HepG2 (cell line): Measurements from ENCODE around the gene GRAMD2A. TPM values are rescaled to one million over a fixed set of nuclear protein-coding genes. Genes with fewer than 3 reads are reported as not detected.

ENCODE experiments used
- BRD4 ChIP-seq: sonication (generic); formaldehyde crosslinking; IDR thresholded peaks from 2 replicates; pipeline ENCODE4 v1.4.0; 2020; ENCODE audit warnings: missing genetic modification reagents
- CC2D1A ChIP-seq: sonication (generic); formaldehyde crosslinking; IDR thresholded peaks from 2 replicates; pipeline ENCODE4 v1.8.1; 2023; ENCODE audit warnings: mild to moderate bottlenecking, missing genetic modification reagents
- CERS6 ChIP-seq: sonication (generic); formaldehyde crosslinking; IDR thresholded peaks from 2 replicates; pipeline ENCODE4 v1.5.0; 2020; ENCODE audit warnings: missing genetic modification reagents
- DR1 ChIP-seq: sonication (generic); formaldehyde crosslinking; IDR thresholded peaks from 2 replicates; pipeline ENCODE4 v1.8.0; 2021; ENCODE audit warnings: mild to moderate bottlenecking, missing genetic modification reagents, inconsistent platforms
- EEA1 ChIP-seq: sonication (generic); formaldehyde crosslinking; IDR thresholded peaks from 2 replicates; pipeline ENCODE4 v1.5.1; 2020; ENCODE audit warnings: mild to moderate bottlenecking, missing genetic modification reagents, borderline replicate concordance
- ERF ChIP-seq: IDR thresholded peaks from 2 replicates; pipeline ENCODE4 v1.6.1; 2018; ENCODE audit warnings: missing biosample characterization, missing genetic modification reagents
- HOXD1 ChIP-seq: sonication (generic); formaldehyde crosslinking; IDR thresholded peaks from 2 replicates; pipeline ENCODE4 v1.5.0; 2020; ENCODE audit warnings: missing genetic modification reagents
- JUN ChIP-seq: sonication (generic); formaldehyde crosslinking; IDR thresholded peaks from 2 replicates; pipeline ENCODE4 v1.4.0; 2020; ENCODE audit warnings: mild to moderate bottlenecking, missing genetic modification reagents
- MEIS1 ChIP-seq: sonication (generic); formaldehyde crosslinking; IDR thresholded peaks from 2 replicates; pipeline ENCODE4 v1.9.0; 2021; ENCODE audit warnings: mild to moderate bottlenecking, missing genetic modification reagents, moderate library complexity, borderline replicate concordance
- MTERF4 ChIP-seq: sonication (generic); formaldehyde crosslinking; IDR thresholded peaks from 2 replicates; pipeline ENCODE4 v1.8.0; 2023; ENCODE audit warnings: mild to moderate bottlenecking, missing genetic modification reagents
- NBN ChIP-seq: fragments of 450-650 bp; conservative IDR thresholded peaks from 2 replicates; pipeline ENCODE4 v1.6.1; 2017
- NR1H2 ChIP-seq: sonication (generic); formaldehyde crosslinking; IDR thresholded peaks from 2 replicates; pipeline ENCODE4 v1.8.1; 2022; ENCODE audit warnings: low read depth, missing genetic modification reagents, borderline replicate concordance
- POLR2AphosphoS2 ChIP-seq: IDR thresholded peaks from 2 replicates; pipeline ENCODE4 v1.6.1; 2011; ENCODE audit warnings: low read depth, low read length, improper control_type of control experiment
- SIN3B ChIP-seq: fragments of 150-350 bp; IDR thresholded peaks from 2 replicates; pipeline ENCODE4 v1.6.1; 2014; ENCODE audit warnings: low read length
- ZBTB3 ChIP-seq: sonication (generic); formaldehyde crosslinking; IDR thresholded peaks from 2 replicates; pipeline ENCODE4 v1.4.0; 2020; ENCODE audit warnings: low read depth, mild to moderate bottlenecking, moderate library complexity, missing genetic modification reagents, borderline replicate concordance
- ZMYM2 ChIP-seq: sonication (generic); formaldehyde crosslinking; IDR thresholded peaks from 2 replicates; pipeline ENCODE4 v1.8.0; 2022; ENCODE audit warnings: mild to moderate bottlenecking, missing genetic modification reagents
- ZNF101 ChIP-seq: sonication (generic); formaldehyde crosslinking; IDR thresholded peaks from 2 replicates; pipeline ENCODE4 v1.4.0; 2020; ENCODE audit warnings: mild to moderate bottlenecking, low read depth, missing genetic modification reagents, borderline replicate concordance
- ZNF292 ChIP-seq: sonication (generic); formaldehyde crosslinking; IDR thresholded peaks from 2 replicates; pipeline ENCODE4 v1.8.1; 2022; ENCODE audit warnings: mild to moderate bottlenecking, low read depth, missing genetic modification reagents, borderline replicate concordance
- ZNF343 ChIP-seq: sonication (generic); formaldehyde crosslinking; IDR thresholded peaks from 2 replicates; pipeline ENCODE4 v1.4.0; 2020; ENCODE audit warnings: mild to moderate bottlenecking, missing genetic modification reagents
- ZNF558 ChIP-seq: sonication (generic); formaldehyde crosslinking; IDR thresholded peaks from 2 replicates; pipeline ENCODE4 v1.9.0; 2022; ENCODE audit warnings: mild to moderate bottlenecking, missing genetic modification reagents, borderline replicate concordance
- ZNF567 ChIP-seq: sonication (generic); formaldehyde crosslinking; IDR thresholded peaks from 2 replicates; pipeline ENCODE4 v1.8.1; 2023; ENCODE audit warnings: mild to moderate bottlenecking, missing genetic modification reagents, borderline replicate concordance
- ZNF768 ChIP-seq: sonication (generic); formaldehyde crosslinking; IDR thresholded peaks from 2 replicates; pipeline ENCODE4 v1.4.0; 2020; ENCODE audit warnings: missing genetic modification reagents
- ZNF772 ChIP-seq: sonication (generic); formaldehyde crosslinking; IDR thresholded peaks from 2 replicates; pipeline ENCODE4 v1.5.0; 2020; ENCODE audit warnings: mild to moderate bottlenecking, missing genetic modification reagents
- ZZZ3 ChIP-seq: sonication (generic); formaldehyde crosslinking; IDR thresholded peaks from 2 replicates; pipeline ENCODE4 v1.4.0; 2020; ENCODE audit warnings: missing genetic modification reagents, mild to moderate bottlenecking, borderline replicate concordance
- polyA plus RNA-seq, 8 experiments: library from polyadenylated mRNA; depleted of rRNA in 3 of 8; stranded (reverse) in 7 of 8; unstranded in 1 of 8; fragments of >200 nt; fragmentation: Illumina TruSeq in 4 of 8; extraction: Trizol in 4 of 8; gene quantifications; 2 replicates each; pipeline versions ENCODE4 v1.2.1 to v1.2.3, GENCODE V29; 2011 to 2016; ENCODE audit warnings: low read depth in 4 of 8, missing spikeins in 1 of 8, mixed read lengths in 1 of 8; ENCODE audit not compliant: insufficient read depth in 1 of 8
- total RNA-seq, 5 experiments: library from RNA; depleted of rRNA; stranded (reverse); fragments of >200 nt; fragmentation: Illumina TruSeq; extraction: Trizol; gene quantifications; 2 replicates each; pipeline ENCODE4 v1.2.3, GENCODE V29; 2016; ENCODE audit warnings: low read depth in 1 of 5
- TF ChIP-seq, protein P1 (sequence below): sonication (generic); formaldehyde crosslinking; IDR thresholded peaks from 2 replicates; pipeline ENCODE4 v1.8.1; 2022; ENCODE audit warnings: low read depth, mild to moderate bottlenecking, missing genetic modification reagents

Gene GRAMD2A
- total and polyA plus RNA-seq, 2 of the 13 experiments (the other 11 are each of a cell fraction or from before 2014, with no cell fraction given): 0.04 TPM; not detected in 1

DNA sequence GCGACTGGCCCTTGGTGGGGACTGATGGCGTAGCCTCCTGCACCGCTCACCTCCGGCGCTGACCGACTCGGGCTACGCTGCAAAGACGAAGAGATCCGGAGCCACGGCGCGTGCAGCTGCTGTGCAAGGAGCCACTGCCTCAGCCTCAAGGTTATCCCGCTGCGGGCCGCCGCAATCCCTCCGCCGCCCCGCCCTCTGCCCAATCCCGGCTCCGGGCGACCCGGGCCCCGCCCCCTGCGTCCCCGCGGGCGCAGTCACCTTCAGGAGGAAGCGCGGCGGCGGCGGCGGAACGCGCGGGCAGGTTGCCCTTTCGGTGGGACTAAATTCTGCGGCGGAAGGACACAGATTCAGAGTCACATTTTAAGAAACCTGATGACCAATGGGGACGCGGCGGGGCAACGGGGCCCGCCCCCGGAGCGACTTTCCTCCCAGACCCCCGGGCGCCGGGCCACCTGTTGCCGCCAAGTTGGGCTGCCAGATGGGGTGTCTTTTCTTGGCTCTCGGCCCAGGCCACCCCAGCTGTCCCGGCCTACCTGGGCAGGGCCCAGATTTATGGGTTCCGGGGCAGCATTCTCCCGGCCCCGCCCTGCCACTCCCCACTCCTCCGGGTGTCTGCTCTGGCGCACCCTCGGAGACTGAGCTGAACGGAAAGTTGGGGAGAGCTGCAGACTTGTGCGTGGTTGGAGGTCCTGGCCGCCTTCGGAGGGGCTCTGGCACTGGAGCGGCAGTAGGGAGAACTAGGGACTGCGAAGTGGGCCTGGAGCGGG lies 33.7 kb upstream of the GRAMD2A start, which contains the start of gene PKM (continued):
- 0 out of 2 replicates have a peak, but pooled peaks have one; percentile 22 for TF ChIP-seq CERS6 (CRISPR knock-in tag)
- TF ChIP-seq HOXD1 (CRISPR knock-in tag): peak; percentile 44; the same call in 1 of the 2 replicates
- peak; percentile 77; the same call in 1 of the 2 replicates for TF ChIP-seq ZNF343 (CRISPR knock-in tag)
- no peak; the same call in 1 of the 2 replicates for TF ChIP-seq MTERF4 (CRISPR knock-in tag)
- peak; percentile 94 for TF ChIP-seq DR1 (CRISPR knock-in tag)
- TF ChIP-seq, protein P1, sequence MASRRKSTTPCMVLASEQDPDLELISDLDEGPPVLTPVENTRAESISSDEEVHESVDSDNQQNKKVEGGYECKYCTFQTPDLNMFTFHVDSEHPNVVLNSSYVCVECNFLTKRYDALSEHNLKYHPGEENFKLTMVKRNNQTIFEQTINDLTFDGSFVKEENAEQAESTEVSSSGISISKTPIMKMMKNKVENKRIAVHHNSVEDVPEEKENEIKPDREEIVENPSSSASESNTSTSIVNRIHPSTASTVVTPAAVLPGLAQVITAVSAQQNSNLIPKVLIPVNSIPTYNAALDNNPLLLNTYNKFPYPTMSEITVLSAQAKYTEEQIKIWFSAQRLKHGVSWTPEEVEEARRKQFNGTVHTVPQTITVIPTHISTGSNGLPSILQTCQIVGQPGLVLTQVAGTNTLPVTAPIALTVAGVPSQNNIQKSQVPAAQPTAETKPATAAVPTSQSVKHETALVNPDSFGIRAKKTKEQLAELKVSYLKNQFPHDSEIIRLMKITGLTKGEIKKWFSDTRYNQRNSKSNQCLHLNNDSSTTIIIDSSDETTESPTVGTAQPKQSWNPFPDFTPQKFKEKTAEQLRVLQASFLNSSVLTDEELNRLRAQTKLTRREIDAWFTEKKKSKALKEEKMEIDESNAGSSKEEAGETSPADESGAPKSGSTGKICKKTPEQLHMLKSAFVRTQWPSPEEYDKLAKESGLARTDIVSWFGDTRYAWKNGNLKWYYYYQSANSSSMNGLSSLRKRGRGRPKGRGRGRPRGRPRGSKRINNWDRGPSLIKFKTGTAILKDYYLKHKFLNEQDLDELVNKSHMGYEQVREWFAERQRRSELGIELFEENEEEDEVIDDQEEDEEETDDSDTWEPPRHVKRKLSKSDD (CRISPR knock-in tag): no peak; the same call in 1 of the 2 replicates
- TF ChIP-seq NBN: no peak
- peak; percentile 25; the same call in 1 of the 2 replicates for TF ChIP-seq JUN (CRISPR knock-in tag)
- no peak; the same call in 1 of the 2 replicates for TF ChIP-seq ZNF558 (CRISPR knock-in tag)
- TF ChIP-seq BRD4: peak; percentile 96
- TF ChIP-seq NR1H2 (CRISPR knock-in tag): no peak
- TF ChIP-seq ERF: peak; percentile 91
- peak; percentile 81 for TF ChIP-seq ZNF768 (CRISPR knock-in tag)
- 0 out of 2 replicates have a peak, but pooled peaks have one; percentile 43 for TF ChIP-seq MEIS1 (CRISPR knock-in tag)
- TF ChIP-seq ZNF772 (CRISPR knock-in tag): peak; percentile 80; the same call in 1 of the 2 replicates
- peak; percentile 78; the same call in 1 of the 2 replicates for TF ChIP-seq EEA1 (CRISPR knock-in tag)
- no peak for TF ChIP-seq CC2D1A (CRISPR knock-in tag)
- TF ChIP-seq ZZZ3 (CRISPR knock-in tag): 0 out of 2 replicates have a peak, but pooled peaks have one; percentile 23
- TF ChIP-seq ZNF292 (CRISPR knock-in tag): no peak
- TF ChIP-seq ZNF567 (CRISPR knock-in tag): no peak
- TF ChIP-seq ZBTB3 (CRISPR knock-in tag): peak; percentile 93
- TF ChIP-seq ZNF101 (CRISPR knock-in tag): peak; percentile 57; the same call in 1 of the 2 replicates
- no peak for TF ChIP-seq SIN3B
- TF ChIP-seq POLR2AphosphoS2: no peak
- TF ChIP-seq ZMYM2 (CRISPR knock-in tag): no peak
